ENCODE data around the gene B3GNT9.

DNA sequence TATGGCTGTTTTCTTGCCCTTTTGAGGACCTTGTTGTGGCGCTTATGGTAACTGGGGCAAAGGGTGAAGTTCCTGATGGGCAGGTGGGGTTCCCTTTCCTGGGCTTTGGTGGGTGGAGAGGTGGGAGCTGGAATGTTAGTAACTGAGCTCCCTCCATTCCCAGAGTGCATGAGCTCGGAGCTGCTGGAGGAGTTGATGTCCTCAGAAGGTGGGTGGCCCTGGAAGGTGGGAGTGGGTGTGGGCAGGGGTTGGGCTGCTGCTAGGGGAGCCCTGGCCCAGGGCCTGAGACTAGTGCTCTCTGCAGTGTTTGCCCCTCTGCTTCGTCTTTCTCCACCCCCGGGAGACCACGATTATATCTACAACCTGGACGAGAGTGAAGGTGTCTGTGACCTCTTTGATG, 46.9 kb upstream of the B3GNT9 start:
- TF ChIP-seq, protein P1, sequence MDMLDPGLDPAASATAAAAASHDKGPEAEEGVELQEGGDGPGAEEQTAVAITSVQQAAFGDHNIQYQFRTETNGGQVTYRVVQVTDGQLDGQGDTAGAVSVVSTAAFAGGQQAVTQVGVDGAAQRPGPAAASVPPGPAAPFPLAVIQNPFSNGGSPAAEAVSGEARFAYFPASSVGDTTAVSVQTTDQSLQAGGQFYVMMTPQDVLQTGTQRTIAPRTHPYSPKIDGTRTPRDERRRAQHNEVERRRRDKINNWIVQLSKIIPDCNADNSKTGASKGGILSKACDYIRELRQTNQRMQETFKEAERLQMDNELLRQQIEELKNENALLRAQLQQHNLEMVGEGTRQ (IDR thresholded peaks at IDR 0.05; ENCODE audit: borderline replicate concordance, low read depth, low read length): no peak
- TF ChIP-seq, protein P2, sequence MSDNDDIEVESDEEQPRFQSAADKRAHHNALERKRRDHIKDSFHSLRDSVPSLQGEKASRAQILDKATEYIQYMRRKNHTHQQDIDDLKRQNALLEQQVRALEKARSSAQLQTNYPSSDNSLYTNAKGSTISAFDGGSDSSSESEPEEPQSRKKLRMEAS (IDR thresholded peaks at IDR 0.05; ENCODE audit: low read depth): no peak
- TF ChIP-seq, protein P3, sequence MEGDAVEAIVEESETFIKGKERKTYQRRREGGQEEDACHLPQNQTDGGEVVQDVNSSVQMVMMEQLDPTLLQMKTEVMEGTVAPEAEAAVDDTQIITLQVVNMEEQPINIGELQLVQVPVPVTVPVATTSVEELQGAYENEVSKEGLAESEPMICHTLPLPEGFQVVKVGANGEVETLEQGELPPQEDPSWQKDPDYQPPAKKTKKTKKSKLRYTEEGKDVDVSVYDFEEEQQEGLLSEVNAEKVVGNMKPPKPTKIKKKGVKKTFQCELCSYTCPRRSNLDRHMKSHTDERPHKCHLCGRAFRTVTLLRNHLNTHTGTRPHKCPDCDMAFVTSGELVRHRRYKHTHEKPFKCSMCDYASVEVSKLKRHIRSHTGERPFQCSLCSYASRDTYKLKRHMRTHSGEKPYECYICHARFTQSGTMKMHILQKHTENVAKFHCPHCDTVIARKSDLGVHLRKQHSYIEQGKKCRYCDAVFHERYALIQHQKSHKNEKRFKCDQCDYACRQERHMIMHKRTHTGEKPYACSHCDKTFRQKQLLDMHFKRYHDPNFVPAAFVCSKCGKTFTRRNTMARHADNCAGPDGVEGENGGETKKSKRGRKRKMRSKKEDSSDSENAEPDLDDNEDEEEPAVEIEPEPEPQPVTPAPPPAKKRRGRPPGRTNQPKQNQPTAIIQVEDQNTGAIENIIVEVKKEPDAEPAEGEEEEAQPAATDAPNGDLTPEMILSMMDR (IDR thresholded peaks at IDR 0.05): no peak
- TF ChIP-seq EP300 (IDR thresholded peaks at IDR 0.05; ENCODE audit: borderline replicate concordance in 1 of 2, low read depth in 1 of 2, low read length in 1 of 2) (no peak), JUND (IDR thresholded peaks at IDR 0.05) (no peak), TAF1 (IDR thresholded peaks at IDR 0.05; ENCODE audit: borderline replicate concordance, low read depth, low read length) (no peak), RFX5 (IDR thresholded peaks at IDR 0.05; ENCODE audit: low read length) (no peak), POLR2AphosphoS5 (IDR thresholded peaks at IDR 0.05; ENCODE audit: low read depth, low read length) (no peak), FOXJ3 (CRISPR knock-in tag; IDR thresholded peaks at IDR 0.05) (no peak), SIN3A (IDR thresholded peaks at IDR 0.05; ENCODE audit: borderline replicate concordance, low read depth, low read length) (no peak), TCF12 (IDR thresholded peaks at IDR 0.05) (no peak), RXRA (IDR thresholded peaks at IDR 0.05; ENCODE audit: borderline replicate concordance, low read depth) (no peak)
- TF ChIP-seq, protein P4, sequence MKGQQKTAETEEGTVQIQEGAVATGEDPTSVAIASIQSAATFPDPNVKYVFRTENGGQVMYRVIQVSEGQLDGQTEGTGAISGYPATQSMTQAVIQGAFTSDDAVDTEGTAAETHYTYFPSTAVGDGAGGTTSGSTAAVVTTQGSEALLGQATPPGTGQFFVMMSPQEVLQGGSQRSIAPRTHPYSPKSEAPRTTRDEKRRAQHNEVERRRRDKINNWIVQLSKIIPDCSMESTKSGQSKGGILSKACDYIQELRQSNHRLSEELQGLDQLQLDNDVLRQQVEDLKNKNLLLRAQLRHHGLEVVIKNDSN (IDR thresholded peaks at IDR 0.05; ENCODE audit: borderline replicate concordance, low read depth): no peak

All from SK-N-SH (cell line).